LoVo (cell line): Measurements from ENCODE around the gene MUC4.

Experiments
- DNase-seq: peaks from one replicate; pipeline ENCODE4 v3.0.0-alpha.2; 2016; ENCODE audit warnings: low spot score

Gene MUC4

GRCh38 chr3:195699860-195700259 lies 111.9 kb downstream of the MUC4 start:
- no peak for DNase-seq

- DNase-seq = no peak
These were observed 112.3 kb downstream of the MUC4 start for GRCh38 chr3:195699388-195699771.

GRCh38 chr3:195698647-195699387 lies 112.9 kb downstream of the MUC4 start:
- DNase-seq = no peak

- no peak for DNase-seq
These were observed 113.4 kb downstream of the MUC4 start for GRCh38 chr3:195698325-195698646.

GRCh38 chr3:195697582-195698324 lies 114.0 kb downstream of the MUC4 start:
- no peak for DNase-seq
